A549 (cell line): ENCODE data around the gene ZNF853.

Experiments
- MAFK ChIP-seq: fragments of 450-650 bp; IDR thresholded peaks from 2 replicates; pipeline ENCODE4 v1.6.1; 2014; ENCODE audit not compliant: partially characterized antibody
- RFX5 ChIP-seq: fragments of 450-650 bp; IDR thresholded peaks from 2 replicates; pipeline ENCODE4 v1.7.1; 2014; ENCODE audit warnings: antibody characterized with exemption, mild to moderate bottlenecking, moderate library complexity
- ZNF302 ChIP-seq: fragments of 250-450 bp; sonication (Bioruptor Pico); IDR thresholded peaks from 2 replicates; pipeline ENCODE4 v1.9.0; 2021; ENCODE audit warnings: inconsistent platforms, mild to moderate bottlenecking, moderate library complexity
- TF ChIP-seq, protein P1 (sequence below): fragments of >200 bp; sonication (Bioruptor Twin); formaldehyde crosslinking; IDR thresholded peaks from 3 replicates; pipeline ENCODE4 v1.5.1; 2016

DNA sequence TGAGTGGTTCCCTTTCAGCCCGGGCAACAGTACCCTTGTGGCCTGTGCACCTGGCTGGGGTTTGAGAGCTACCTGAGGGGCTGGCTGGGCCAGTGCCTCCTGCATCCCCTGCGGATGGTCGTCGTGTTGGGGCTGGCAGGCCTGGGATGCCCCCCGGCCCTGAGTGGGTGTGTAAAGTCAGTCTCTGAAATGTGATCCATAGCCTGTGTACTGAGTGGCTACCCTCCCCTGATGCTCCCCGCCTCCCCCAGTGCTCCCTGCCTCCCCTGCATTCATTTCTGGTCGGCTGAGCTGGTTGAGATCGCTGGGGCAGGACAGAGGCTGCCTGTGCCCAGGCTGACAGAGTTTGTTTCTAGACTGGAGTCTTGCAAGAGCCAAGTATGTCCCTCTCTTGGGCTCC, 31.1 kb downstream of the ZNF853 start:
- TF ChIP-seq ZNF302 (CRISPR knock-in tag), result no peak
- TF ChIP-seq RFX5, result no peak
- TF ChIP-seq, protein P1, sequence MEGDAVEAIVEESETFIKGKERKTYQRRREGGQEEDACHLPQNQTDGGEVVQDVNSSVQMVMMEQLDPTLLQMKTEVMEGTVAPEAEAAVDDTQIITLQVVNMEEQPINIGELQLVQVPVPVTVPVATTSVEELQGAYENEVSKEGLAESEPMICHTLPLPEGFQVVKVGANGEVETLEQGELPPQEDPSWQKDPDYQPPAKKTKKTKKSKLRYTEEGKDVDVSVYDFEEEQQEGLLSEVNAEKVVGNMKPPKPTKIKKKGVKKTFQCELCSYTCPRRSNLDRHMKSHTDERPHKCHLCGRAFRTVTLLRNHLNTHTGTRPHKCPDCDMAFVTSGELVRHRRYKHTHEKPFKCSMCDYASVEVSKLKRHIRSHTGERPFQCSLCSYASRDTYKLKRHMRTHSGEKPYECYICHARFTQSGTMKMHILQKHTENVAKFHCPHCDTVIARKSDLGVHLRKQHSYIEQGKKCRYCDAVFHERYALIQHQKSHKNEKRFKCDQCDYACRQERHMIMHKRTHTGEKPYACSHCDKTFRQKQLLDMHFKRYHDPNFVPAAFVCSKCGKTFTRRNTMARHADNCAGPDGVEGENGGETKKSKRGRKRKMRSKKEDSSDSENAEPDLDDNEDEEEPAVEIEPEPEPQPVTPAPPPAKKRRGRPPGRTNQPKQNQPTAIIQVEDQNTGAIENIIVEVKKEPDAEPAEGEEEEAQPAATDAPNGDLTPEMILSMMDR, result no peak
- no peak for TF ChIP-seq MAFK
